ENCODE data around the gene CCDC13. TPM values are rescaled to one million over a fixed set of nuclear protein-coding genes. Genes with fewer than 3 reads are reported as not detected.

The CCDC13 gene
- total RNA-seq, 1 experiment from 2014 or later: 2.3 TPM

- Histone ChIP-seq H3K4me3 (replicated peaks in 1 of 2; ENCODE audit: low read depth in 1 of 2, low read length in 2 of 2) (no peak overlapping the region), H3K27ac (ENCODE audit: low read depth, low read length) (no peak overlapping the region), H3K4me1 (ENCODE audit: control insufficient read depth in 1 of 2, insufficient read depth in 2 of 2, low read length in 2 of 2) (no peaks in the 10 kb centered on the region), H3K4me2 (ENCODE audit: low read length) (no peak overlapping the region), H3K79me2 (ENCODE audit: insufficient read depth, low read length) (no peaks in the 10 kb centered on the region), H3K9me3 (ENCODE audit: control insufficient read depth in 1 of 2, insufficient read depth in 1 of 2, low read depth in 1 of 2, low read length in 2 of 2) (no peaks in the 10 kb centered on the region; a peak in 1 of 4 replicates), H3K9me2 (ENCODE audit: insufficient read depth) (no peaks in the 10 kb centered on the region), H4K20me1 (ENCODE audit: insufficient read depth) (no peaks in the 10 kb centered on the region), H3K9ac (ENCODE audit: low read length) (no peak overlapping the region), H3K27me3 (ENCODE audit: insufficient read depth, low read length) (no peaks in the 10 kb centered on the region), H2AFZ (ENCODE audit: low read depth, low read length, poor library complexity, severe bottlenecking) (no peak overlapping the region), H3K36me3 (ENCODE audit: control insufficient read depth in 1 of 2, insufficient read depth in 2 of 2, low read length in 2 of 2) (no peaks in the 10 kb centered on the region)
- ATAC-seq (no peak), DNase-seq (ENCODE audit: low read depth, low spot score) (no peak)
- TF ChIP-seq ELF1 (IDR thresholded peaks at IDR 0.05; ENCODE audit: borderline replicate concordance, low read depth) (no peak), MAX (IDR thresholded peaks at IDR 0.05) (no peak), EZH2phosphoT487 (IDR thresholded peaks at IDR 0.05; ENCODE audit: borderline replicate concordance) (no peak), EGR1 (IDR thresholded peaks at IDR 0.05; ENCODE audit: low read depth) (no peak), POLR2AphosphoS5 (IDR thresholded peaks at IDR 0.05; ENCODE audit: low read depth, low read length) (no peak), TCF7L2 (IDR thresholded peaks at IDR 0.05; ENCODE audit: borderline replicate concordance, extremely low read depth, insufficient read depth, insufficient read length) (no peak), EZH2 (IDR thresholded peaks at IDR 0.05) (no peak), ZBTB33 (IDR thresholded peaks at IDR 0.05; ENCODE audit: extremely low read depth, insufficient replicate concordance, low read length) (no peak), SIN3A (IDR thresholded peaks at IDR 0.05; ENCODE audit: low read depth) (no peak), REST (IDR thresholded peaks at IDR 0.05; ENCODE audit: low read depth) (no peak), CBX3 (IDR thresholded peaks at IDR 0.05; ENCODE audit: low read depth) (no peak), CEBPB (IDR thresholded peaks at IDR 0.05; ENCODE audit: low read depth) (no peak), ATF3 (IDR thresholded peaks at IDR 0.05) (no peak), FOSL1 (IDR thresholded peaks at IDR 0.05; ENCODE audit: low read depth) (no peak), ZNF274 (IDR thresholded peaks at IDR 0.05; ENCODE audit: low read depth, low read length) (no peak), POLR2A (IDR thresholded peaks at IDR 0.05; ENCODE audit: borderline replicate concordance, extremely low read depth, insufficient read depth, insufficient read length) (no peak), SP1 (IDR thresholded peaks at IDR 0.05; ENCODE audit: low read depth) (no peak), CTCF (IDR thresholded peaks at IDR 0.05 in 2 of 3, conservative IDR thresholded peaks at IDR 0.05 in 1 of 3; ENCODE audit: borderline replicate concordance in 1 of 3, insufficient read depth in 1 of 3, low read depth in 2 of 3, low read length in 2 of 3) (no peak), JUND (IDR thresholded peaks at IDR 0.05) (no peak), RAD21 (IDR thresholded peaks at IDR 0.05; ENCODE audit: low read depth) (no peak)
- ChIA-PET POLR2A (no interaction called here), RAD21 (ENCODE audit: low non-redundant PET in 1 of 2, low total read pairs in 2 of 2, uncharacterized antibody in 2 of 2, unreplicated experiment in 2 of 2) (no interaction called here), CTCF (interaction anchor here (0.6 kb wide), 1 partner anchor 11 kb away, joined by 3 read pairs; no protein-coding TSS in a partner anchor)
- intact Hi-C loops (cut with micrococcal nuclease): no loop called here
- no TSS peak for BruUV-seq (replicated peaks)
Observed at GRCh38 chr3:42733501-42734262, 39.4 kb downstream of the CCDC13 start.

Data from HCT116 (cell line).